IPS-18c (cell line): ENCODE data around the gene MRPL36.

ENCODE experiments used
- H3K4me3 ChIP-seq: 2 replicates; pipeline ENCODE4 v1.7.0; 2013; ENCODE audit warnings: low read depth, mild to moderate bottlenecking, low read length, moderate library complexity; ENCODE audit not compliant: insufficient read depth
- H3K9me3 ChIP-seq: one replicate; pipeline ENCODE4 v1.6.1; 2013; ENCODE audit warnings: mild to moderate bottlenecking, low read length, moderate library complexity; ENCODE audit not compliant: control insufficient read depth, insufficient read depth

Gene MRPL36

GRCh38 chr5:1765141-1765879, 34.3 kb downstream of the MRPL36 start:
- Histone ChIP-seq H3K4me3 (no peak overlapping the region), H3K9me3 (no peaks in the 10 kb centered on the region)

GRCh38 chr5:1764606-1764960, 35.1 kb downstream of the MRPL36 start:
- H3K9me3 ChIP-seq: no peaks in the 10 kb centered on the region
- no peak overlapping the region for H3K4me3 ChIP-seq

GRCh38 chr5:1763960-1764605, 35.6 kb downstream of the MRPL36 start:
- H3K9me3 ChIP-seq: no peaks in the 10 kb centered on the region
- H3K4me3 ChIP-seq: no peak overlapping the region

GRCh38 chr5:1763548-1763911, 36.1 kb downstream of the MRPL36 start:
- Histone ChIP-seq H3K4me3 (no peak overlapping the region; the same call in 1 of the 2 replicates), H3K9me3 (peaks cover 2% of the 10 kb centered on the region)

- Histone ChIP-seq H3K9me3 (peaks cover 2% of the 10 kb centered on the region), H3K4me3 (no peak overlapping the region; the same call in 1 of the 2 replicates)
Observed at GRCh38 chr5:1762883-1763547, 36.6 kb downstream of the MRPL36 start.

GRCh38 chr5:1762121-1762882, 37.3 kb downstream of the MRPL36 start:
- Histone ChIP-seq H3K4me3 (no peak overlapping the region), H3K9me3 (peaks cover 5% of the 10 kb centered on the region)

GRCh38 chr5:1761453-1761755, 38.2 kb downstream of the MRPL36 start:
- no peak overlapping the region for H3K4me3 ChIP-seq
- H3K9me3 ChIP-seq: peaks cover 5% of the 10 kb centered on the region

GRCh38 chr5:1760656-1761452, 38.8 kb downstream of the MRPL36 start:
- Histone ChIP-seq H3K9me3 (peaks cover 5% of the 10 kb centered on the region), H3K4me3 (no peak overlapping the region)

GRCh38 chr5:1760231-1760630, 39.4 kb downstream of the MRPL36 start:
- Histone ChIP-seq H3K9me3 (peaks cover 5% of the 10 kb centered on the region), H3K4me3 (no peak overlapping the region)

GRCh38 chr5:1759378-1759970, 40.2 kb downstream of the MRPL36 start:
- peaks cover 5% of the 10 kb centered on the region for H3K9me3 ChIP-seq
- no peak overlapping the region for H3K4me3 ChIP-seq

GRCh38 chr5:1758574-1758973, 41.1 kb downstream of the MRPL36 start:
- Histone ChIP-seq H3K4me3 (no peak overlapping the region), H3K9me3 (peaks cover 5% of the 10 kb centered on the region)

- H3K9me3 ChIP-seq: peaks cover 5% of the 10 kb centered on the region
Observed at GRCh38 chr5:1757511-1757910, 42.1 kb downstream of the MRPL36 start.

GRCh38 chr5:1756481-1756880, 43.2 kb downstream of the MRPL36 start:
- no peak overlapping the region for H3K4me3 ChIP-seq
- H3K9me3 ChIP-seq: peaks cover 5% of the 10 kb centered on the region

More at GRCh38 chr5:1757511-1757910, 42.1 kb downstream of the MRPL36 start:
- H3K4me3 ChIP-seq: no peak overlapping the region

GRCh38 chr5:1755321-1755949, 44.2 kb downstream of the MRPL36 start:
- Histone ChIP-seq H3K9me3 (peaks cover 5% of the 10 kb centered on the region), H3K4me3 (no peak overlapping the region)

- Histone ChIP-seq H3K4me3 (no peak overlapping the region), H3K9me3 (peaks cover 5% of the 10 kb centered on the region)
Observed at GRCh38 chr5:1754531-1755220, 45.0 kb downstream of the MRPL36 start.

GRCh38 chr5:1753490-1753889, 46.1 kb downstream of the MRPL36 start:
- Histone ChIP-seq H3K4me3 (no peak overlapping the region), H3K9me3 (peaks cover 3% of the 10 kb centered on the region)
